Activated CD4-positive, alpha-beta T cell treated with anti-CD3 and anti-CD28 coated beads, Interleukin-2, amount 50 U/mL, for 1 hour (primary cell): ENCODE measurements around the gene F2.
A peak's percentile ranks its signal among the peaks of the same experiment; 100 is the strongest.
"Not testable (repeated sequence)": the region's sequence is repeated elsewhere in the genome, so short reads cannot be mapped to it uniquely, and the experiment has no call there.

Experiments used
- DNase-seq: peaks from one replicate; pipeline ENCODE4 v3.0.0-alpha.2; 2020

Gene F2

GRCh38 chr11:46719048-46719542, at the start of gene F2:
Gene F2, plus strand, starts transcription at chr11:46719213. Its CDS starts 23 bp downstream, at chr11:46719236.
- DNase-seq = no peak

DNA sequence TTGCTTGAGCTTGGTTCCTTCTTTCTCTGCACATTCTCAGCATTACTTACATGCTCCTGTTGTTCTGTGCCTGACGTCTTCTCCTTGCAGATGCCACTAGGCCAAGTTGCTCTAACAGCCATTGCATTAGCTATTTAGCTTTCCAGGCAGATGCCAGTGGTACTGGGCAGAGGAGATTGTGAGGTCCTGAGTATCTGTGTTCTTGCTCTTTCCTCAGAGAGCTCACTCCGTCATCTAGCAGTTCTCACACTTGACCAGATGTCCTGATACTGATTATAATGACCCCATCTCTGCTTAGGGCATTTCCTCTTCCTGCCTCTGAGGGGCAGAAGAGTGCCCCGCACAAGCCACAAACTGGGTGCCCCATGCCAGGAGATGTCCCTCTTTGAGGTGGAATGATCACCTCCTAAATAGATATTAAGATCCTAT, 49.3 kb upstream of the F2 start:
- DNase-seq = no peak

GRCh38 chr11:46670521-46670920, 48.5 kb upstream of the F2 start:
- DNase-seq = not testable (repeated sequence)

DNA sequence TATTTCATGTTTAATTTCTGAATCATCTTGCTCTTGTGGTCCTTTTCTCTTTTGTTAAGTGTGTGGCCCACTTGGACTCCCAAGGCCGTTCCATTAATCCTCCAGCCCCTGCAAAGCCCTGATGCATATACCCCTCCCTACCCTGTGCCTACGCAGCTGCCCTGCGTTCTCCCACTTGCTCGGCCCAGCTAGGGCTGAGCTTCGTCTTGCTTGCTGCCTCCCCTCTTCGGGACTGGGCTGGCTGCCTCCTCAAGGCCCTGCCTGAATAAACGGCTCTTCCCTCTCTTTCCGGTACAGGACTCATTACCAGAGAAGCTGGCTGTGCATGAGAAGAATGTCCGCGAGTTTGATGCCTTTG, 47.1 kb upstream of the F2 start:
- DNase-seq = no peak

DNA sequence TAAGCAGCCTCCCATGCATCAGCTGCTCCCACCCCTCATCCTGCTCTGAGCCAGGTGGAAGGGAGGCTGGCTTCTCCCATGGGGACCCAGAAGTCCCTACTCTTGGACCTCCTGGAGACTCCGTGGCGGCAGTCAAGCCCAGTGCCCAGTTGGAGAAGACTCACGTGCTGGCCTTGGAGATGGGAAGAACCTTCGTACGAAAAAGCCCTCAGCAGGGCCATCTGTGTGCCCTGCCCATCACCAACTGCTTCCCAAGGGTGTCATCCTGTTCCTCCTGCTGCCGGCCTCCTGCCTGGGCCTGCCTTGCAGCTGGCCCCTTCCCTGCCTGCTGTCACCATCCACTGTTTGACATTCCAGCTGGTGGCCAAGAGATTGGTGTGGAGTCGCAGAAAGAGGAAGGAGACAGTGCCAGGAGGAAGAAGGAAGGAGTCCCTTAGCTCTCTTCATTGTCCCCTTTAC, 46.6 kb upstream of the F2 start:
- DNase-seq = no peak

- DNase-seq = no peak
Observed at GRCh38 chr11:46673713-46674462, 45.1 kb upstream of the F2 start.

- peak; percentile 16 for DNase-seq
Observed at GRCh38 chr11:46674463-46675287, 44.3 kb upstream of the F2 start.

DNA sequence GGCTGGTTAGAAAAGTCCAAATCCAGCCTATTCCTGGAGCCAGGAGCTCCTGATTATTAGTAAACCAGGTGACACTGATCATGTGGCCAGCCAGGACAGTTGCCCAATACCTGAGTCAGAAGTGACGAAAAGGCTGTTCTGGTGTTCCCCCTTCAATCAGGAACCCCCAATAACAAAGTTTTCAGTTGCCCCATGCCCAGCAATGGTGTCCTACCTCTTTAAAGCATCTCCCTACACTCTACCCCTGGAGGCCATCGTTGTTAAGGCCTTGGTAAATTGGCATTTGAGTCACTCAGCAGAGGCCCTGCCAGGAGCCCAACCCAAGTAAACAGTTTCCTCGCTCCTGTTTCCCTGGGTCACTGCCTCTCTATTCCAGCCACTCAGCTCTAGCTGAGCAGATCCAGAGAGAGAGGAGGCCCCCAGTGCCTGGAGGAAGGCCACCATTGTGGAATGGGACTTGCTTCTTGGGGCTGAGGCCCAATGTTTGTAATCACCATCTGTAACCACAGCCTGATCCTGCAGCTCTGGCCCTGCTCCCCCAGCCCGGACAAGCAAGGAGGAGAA, 43.6 kb upstream of the F2 start:
- DNase-seq = no peak

DNA sequence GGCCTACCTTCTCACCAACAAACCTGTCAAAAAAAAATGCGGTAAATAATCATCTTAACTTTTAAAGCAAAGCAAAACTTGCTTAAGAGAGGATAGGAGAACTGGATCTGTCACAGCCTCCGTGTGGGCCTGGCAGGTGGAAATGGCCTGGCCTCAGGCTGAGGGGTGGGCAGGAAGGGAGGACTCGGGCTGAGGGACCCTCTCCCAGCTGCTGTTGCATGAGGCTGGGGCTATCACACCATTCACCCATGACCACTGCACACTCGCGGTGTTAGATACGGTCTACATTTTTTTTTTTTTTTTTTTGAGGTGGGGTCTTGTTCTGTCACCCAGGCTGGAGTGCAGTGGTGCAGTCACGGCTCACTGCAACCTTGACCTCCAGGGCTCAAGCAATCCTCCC, 43.1 kb upstream of the F2 start:
- no peak for DNase-seq

DNA sequence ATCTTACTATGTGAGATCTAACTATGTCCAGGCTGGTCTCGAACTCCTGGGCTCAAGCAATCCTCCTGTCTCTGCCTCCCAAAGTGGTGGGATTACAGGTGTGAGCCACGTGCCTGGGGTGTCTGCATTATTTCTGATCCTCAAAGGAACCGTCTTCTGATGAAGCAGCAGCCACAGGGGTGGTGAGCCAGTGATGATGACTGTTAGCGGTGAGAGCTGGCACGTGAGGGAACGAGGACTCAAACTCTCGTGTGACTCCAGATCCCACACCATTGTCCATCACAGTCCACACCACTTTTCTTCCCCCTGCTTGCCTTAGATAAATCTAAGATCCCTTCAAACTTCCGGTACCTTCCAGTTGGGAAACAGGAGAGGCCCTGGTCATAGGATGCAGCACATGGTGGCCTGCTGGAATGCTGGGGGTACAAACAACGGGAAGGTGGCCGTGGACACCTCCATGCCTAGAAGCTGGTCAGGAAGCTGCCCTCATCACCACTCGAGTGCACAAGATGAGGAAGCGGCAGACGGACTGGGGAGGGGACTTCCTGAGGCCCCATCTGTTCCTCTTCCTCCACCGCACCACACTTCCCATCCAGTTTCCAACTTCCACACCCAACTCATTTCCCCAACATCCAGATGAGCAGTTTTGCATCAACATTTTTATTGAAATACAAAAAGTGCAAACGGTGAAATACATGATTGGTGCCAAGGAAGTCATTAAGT, 42.4 kb upstream of the F2 start:
- DNase-seq = no peak

DNA sequence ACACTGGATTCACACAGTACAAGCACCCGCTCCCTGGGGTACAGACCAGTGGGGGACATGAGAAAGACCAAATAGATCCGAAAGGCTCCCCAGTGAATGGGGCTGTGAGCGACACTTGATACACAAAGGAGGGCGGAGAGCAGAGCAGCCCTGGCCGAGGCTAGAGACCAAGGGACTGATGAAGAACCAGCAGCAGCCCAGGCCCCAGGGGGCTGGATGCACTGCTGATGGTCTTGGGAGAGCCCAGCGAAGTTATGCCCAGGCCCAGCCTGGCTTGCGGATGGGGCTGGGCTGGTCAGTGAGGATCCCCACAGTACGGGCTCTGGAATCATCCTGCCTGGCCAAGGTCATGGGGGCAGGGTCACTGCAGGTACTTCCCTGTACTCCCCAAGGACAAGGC, 41.8 kb upstream of the F2 start:
- no peak for DNase-seq

GRCh38 chr11:46677991-46678740, 40.8 kb upstream of the F2 start:
- DNase-seq = no peak

GRCh38 chr11:46678741-46679130, 40.3 kb upstream of the F2 start:
- DNase-seq = no peak

GRCh38 chr11:46679241-46680163, 39.5 kb upstream of the F2 start:
- no peak for DNase-seq

DNA sequence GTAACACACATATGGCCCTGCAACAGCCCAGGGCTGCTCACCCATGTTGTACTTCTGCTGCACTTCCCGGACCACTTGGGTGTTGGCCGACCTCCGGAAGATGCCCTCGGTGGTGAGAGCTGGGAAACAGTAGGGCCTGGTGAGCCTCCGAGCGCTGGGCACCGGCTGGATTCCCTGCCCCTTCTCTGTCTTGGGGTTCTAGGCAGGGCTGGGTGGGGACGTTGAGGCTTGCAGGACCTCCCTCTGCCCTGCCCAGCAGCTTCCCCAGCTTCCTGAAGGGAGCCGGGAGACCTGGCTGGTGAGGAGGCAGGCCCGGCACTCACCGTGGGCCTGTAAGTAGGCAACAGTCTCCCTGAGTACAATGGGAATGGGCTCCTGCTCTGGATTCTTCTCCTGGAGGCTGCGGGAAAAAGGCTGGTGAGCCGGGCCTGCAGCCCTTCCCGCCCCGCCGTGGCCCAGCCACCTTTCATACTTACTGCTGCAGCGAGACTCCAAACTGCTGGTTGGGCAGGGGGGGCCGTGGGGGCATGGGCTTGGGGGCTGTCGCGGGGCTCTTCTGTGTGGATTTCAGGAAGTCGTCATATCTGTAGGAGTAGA, 38.8 kb upstream of the F2 start:
- no peak for DNase-seq

DNA sequence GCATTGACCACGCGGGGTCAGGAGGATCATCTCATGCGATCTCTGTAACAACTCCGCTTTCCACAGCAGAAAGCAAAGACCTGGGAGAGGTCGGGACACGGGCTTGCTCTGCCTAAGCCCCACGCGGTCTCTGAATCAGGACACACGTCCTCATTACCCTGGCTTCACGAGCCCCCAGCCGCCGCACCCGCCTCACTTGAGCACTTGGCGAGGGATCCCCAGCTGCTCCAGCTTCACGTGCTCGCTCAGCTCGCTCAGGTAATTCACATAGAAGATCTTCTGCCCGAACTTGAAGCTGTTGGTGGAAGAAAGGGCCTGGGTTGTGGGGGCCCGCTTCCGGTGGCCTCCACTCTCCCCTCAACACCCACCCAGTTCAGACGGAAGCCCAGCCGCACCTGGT, 38.2 kb upstream of the F2 start:
- no peak for DNase-seq

GRCh38 chr11:46681814-46682213, 37.2 kb upstream of the F2 start:
- no peak for DNase-seq

GRCh38 chr11:46682773-46683752, 36.0 kb upstream of the F2 start:
- DNase-seq = no peak

DNA sequence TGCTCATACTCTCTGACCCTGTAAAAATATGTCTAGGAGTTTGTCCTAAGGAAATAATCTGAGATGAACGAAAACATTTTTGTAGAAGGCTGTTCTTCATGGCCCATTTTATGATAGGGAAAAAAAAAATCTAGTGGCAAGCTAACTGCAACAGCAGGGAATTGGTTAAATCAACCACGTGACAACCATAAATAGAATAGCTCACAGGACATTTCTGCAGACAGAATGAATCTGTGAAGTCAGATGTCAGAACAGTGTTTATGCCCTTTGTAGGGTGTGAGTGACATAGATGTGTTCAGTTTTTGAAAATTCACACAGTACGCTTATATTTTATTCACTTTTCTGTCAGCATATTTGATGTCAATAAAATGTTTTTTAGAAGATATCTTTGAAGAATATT, 34.6 kb upstream of the F2 start:
- DNase-seq = no peak
